Smooth muscle cell (in vitro differentiated cells): Measurements from ENCODE around the gene NT5DC1. TPM values are rescaled to one million over a fixed set of nuclear protein-coding genes. Genes with fewer than 3 reads are reported as not detected.
A peak's percentile ranks its signal among the peaks of the same experiment; 100 is the strongest.

Source experiments
- DNase-seq: peaks from one replicate; lab custom pipeline; 2025; ENCODE audit not compliant: unreplicated experiment; lab: John Stamatoyannopoulos, UW
- H2AFZ ChIP-seq: fragments of 200-600 bp; sonication (generic); 2 replicates; pipeline ENCODE4 v1.6.0; 2016; ENCODE audit warnings: antibody characterized with exemption, low read depth, mild to moderate bottlenecking
- H3F3A ChIP-seq: fragments of 200-600 bp; sonication (generic); 2 replicates; pipeline ENCODE4 v1.6.0; 2017; ENCODE audit warnings: antibody characterized with exemption, low read depth
- H3K27ac ChIP-seq: fragments of 200-600 bp; sonication (generic); 2 replicates; pipeline ENCODE4 v1.5.1; 2016; ENCODE audit warnings: low read depth, mild to moderate bottlenecking
- H3K27me3 ChIP-seq: fragments of 200-600 bp; sonication (generic); 2 replicates; pipeline ENCODE4 v1.6.1; 2016; ENCODE audit warnings: low read depth, mild to moderate bottlenecking
- H3K36me3 ChIP-seq: fragments of 200-600 bp; sonication (generic); 2 replicates; pipeline ENCODE4 v1.5.1; 2016; ENCODE audit warnings: low read depth
- H3K4me1 ChIP-seq: fragments of 200-600 bp; sonication (generic); 2 replicates; pipeline ENCODE4 v1.5.1; 2016; ENCODE audit warnings: low read depth
- H3K4me2 ChIP-seq: fragments of 200-600 bp; sonication (generic); 2 replicates; pipeline ENCODE4 v1.6.0; 2016; ENCODE audit warnings: mild to moderate bottlenecking
- H3K4me3 ChIP-seq: fragments of 200-600 bp; sonication (generic); 2 replicates; pipeline ENCODE4 v1.5.1; 2016; ENCODE audit warnings: mild to moderate bottlenecking
- H3K79me2 ChIP-seq: fragments of 200-600 bp; sonication (generic); 2 replicates; pipeline ENCODE4 v1.6.0; 2016; ENCODE audit warnings: low read depth, mild to moderate bottlenecking
- H3K9ac ChIP-seq: fragments of 200-600 bp; sonication (generic); 2 replicates; pipeline ENCODE4 v1.6.0; 2016; ENCODE audit warnings: low read depth
- H3K9me3 ChIP-seq: fragments of 200-600 bp; sonication (generic); replicated peaks from 2 replicates; pipeline ENCODE4 v1.5.1; 2016; ENCODE audit warnings: low read depth
- H4K20me1 ChIP-seq: fragments of 200-600 bp; sonication (generic); 2 replicates; pipeline ENCODE4 v1.6.0; 2016; ENCODE audit warnings: low read depth
- CTCF ChIP-seq: fragments of 200-600 bp; sonication (generic); IDR thresholded peaks from 2 replicates; pipeline ENCODE4 v1.5.1; 2017; ENCODE audit warnings: borderline replicate concordance, mild to moderate bottlenecking, antibody characterized with exemption; ENCODE audit not compliant: insufficient read depth, poor library complexity, severe bottlenecking
- WGBS: methylation state at CpG from one replicate; pipeline ENCODE4 v1.1.7; 2016; ENCODE audit warnings: low lambda C conversion rate; 5-methylcytosine and 5-hydroxymethylcytosine counted together
- polyA plus RNA-seq: library from polyadenylated mRNA; unstranded; fragments of >200 nt; fragmentation: Nextera tagmentation; extraction: Ambion mirVana; gene quantifications from 2 replicates; pipeline ENCODE4 v1.2.1, GENCODE V29; 2016
- total RNA-seq: library from RNA; depleted of rRNA; stranded (reverse); fragments of >200 nt; gene quantifications from 2 replicates; pipeline ENCODE4 v1.2.3, GENCODE V29; 2014

The NT5DC1 gene
- total and polyA plus RNA-seq, 2 experiments from 2014 or later, result 3.7 to 23.9 TPM

GRCh38 chr6:116253505-116254296, 153.0 kb downstream of the NT5DC1 start, which contains the start of gene TSPYL4:
Gene TSPYL4, minus strand, starts transcription at chr6:116254075. Its CDS starts 67 bp downstream, at chr6:116254008.
- peak; percentile 55 for DNase-seq
- Histone ChIP-seq H4K20me1 (no peaks in the 10 kb centered on the region), H3K27me3 (no peaks in the 10 kb centered on the region), H3K9ac (peak within 1 kb of the TSS; percentile 100), H3K79me2 (peaks cover 51% of the 10 kb centered on the region), H3K4me2 (peak within 1 kb of the TSS; percentile 97), H3K27ac (peak within 1 kb of the TSS; percentile 98), H2AFZ (peak within 1 kb of the TSS; percentile 93), H3K36me3 (no peaks in the 10 kb centered on the region), H3K9me3 (no peaks in the 10 kb centered on the region), H3K4me1 (peaks cover 53% of the 10 kb centered on the region), H3F3A (peaks cover 14% of the 10 kb centered on the region), H3K4me3 (peak within 1 kb of the TSS; percentile 93)
- WGBS, result 1% methylated on average over 53 of the region's 53 CpGs
- TF ChIP-seq CTCF, result no peak

GRCh38 chr6:116254297-116255056, 153.8 kb downstream of the NT5DC1 start:
- H3K36me3 ChIP-seq, result no peaks in the 10 kb centered on the region
- no peaks in the 10 kb centered on the region for H3K9me3 ChIP-seq
- peak overlapping the region; percentile 93 for H3K4me3 ChIP-seq
- peaks cover 52% of the 10 kb centered on the region for H3K4me1 ChIP-seq
- H3K79me2 ChIP-seq, result peaks cover 50% of the 10 kb centered on the region
- no peak for TF ChIP-seq CTCF
- peak overlapping the region; percentile 100 for H3K9ac ChIP-seq
- H4K20me1 ChIP-seq, result no peaks in the 10 kb centered on the region
- H3K27ac ChIP-seq, result peak overlapping the region; percentile 98
- H3K27me3 ChIP-seq, result no peaks in the 10 kb centered on the region
- peaks cover 14% of the 10 kb centered on the region for H3F3A ChIP-seq
- H2AFZ ChIP-seq, result peak overlapping the region; percentile 93
- 40% methylated on average over 4 of the region's 4 CpGs for WGBS
- peak overlapping the region; percentile 97 for H3K4me2 ChIP-seq
- DNase-seq, result no peak

- Histone ChIP-seq H3K4me1 (peaks cover 44% of the 10 kb centered on the region), H4K20me1 (no peaks in the 10 kb centered on the region), H3F3A (peaks cover 14% of the 10 kb centered on the region), H3K4me2 (peak overlapping the region; percentile 97), H3K36me3 (no peaks in the 10 kb centered on the region), H3K79me2 (peaks cover 42% of the 10 kb centered on the region), H3K27me3 (no peaks in the 10 kb centered on the region), H3K9ac (peak overlapping the region; percentile 100), H3K9me3 (no peaks in the 10 kb centered on the region), H3K27ac (peak overlapping the region; percentile 98), H3K4me3 (peak overlapping the region; percentile 93), H2AFZ (no peak overlapping the region)
- WGBS, result 64% methylated on average over 5 of the region's 5 CpGs
- no peak for TF ChIP-seq CTCF
- DNase-seq, result no peak
These were observed 154.7 kb downstream of the NT5DC1 start for GRCh38 chr6:116255246-116255800.
